HEK293T (cell line): Measurements from ENCODE around the gene PCBP3.

Experiments used
- CTCF ChIA-PET: fragments of 350-600 bp; formaldehyde crosslinking; extraction: SDS; loops from one replicate; lab custom pipeline; 2021; ENCODE audit warnings: antibody characterized with exemption, inconsistent platforms; lab: Yijun Ruan, JAX
- POLR2A ChIA-PET: fragments of 350-600 bp; formaldehyde crosslinking; extraction: SDS; loops from one replicate; lab custom pipeline; 2020; ENCODE audit warnings: antibody characterized with exemption, inconsistent platforms; lab: Yijun Ruan, JAX
- DNase-seq: peaks from one replicate; pipeline ENCODE4 v3.0.0; 2012; ENCODE audit warnings: mixed read lengths; ENCODE audit errors: extremely low spot score
- ARNT ChIP-seq: fragments of 450-650 bp; IDR thresholded peaks from 2 replicates; pipeline ENCODE4 v1.6.1; 2017; ENCODE audit warnings: mild to moderate bottlenecking
- BHLHE40 ChIP-seq: fragments of 450-650 bp; IDR thresholded peaks from 2 replicates; pipeline ENCODE4 v1.6.1; 2016; ENCODE audit warnings: mild to moderate bottlenecking, moderate library complexity, borderline replicate concordance
- CTBP1 ChIP-seq: fragments of 450-650 bp; IDR thresholded peaks from 2 replicates; pipeline ENCODE4 v1.6.1; 2016; ENCODE audit warnings: borderline replicate concordance
- ELF4 ChIP-seq: fragments of 450-650 bp; IDR thresholded peaks from 2 replicates; pipeline ENCODE4 v1.6.1; 2017; ENCODE audit warnings: antibody characterized with exemption
- FOXA1 ChIP-seq: fragments of 450-650 bp; IDR thresholded peaks from 2 replicates; pipeline ENCODE4 v1.6.1; 2016; ENCODE audit warnings: mild to moderate bottlenecking
- FOXK2 ChIP-seq: fragments of 450-650 bp; IDR thresholded peaks from 2 replicates; pipeline ENCODE4 v1.6.1; 2016; ENCODE audit warnings: mild to moderate bottlenecking
- FOXM1 ChIP-seq: fragments of 450-650 bp; IDR thresholded peaks from 2 replicates; pipeline ENCODE4 v1.6.1; 2017; ENCODE audit warnings: mild to moderate bottlenecking, borderline replicate concordance
- HDGF ChIP-seq: fragments of 450-650 bp; IDR thresholded peaks from 2 replicates; pipeline ENCODE4 v1.6.1; 2017; ENCODE audit warnings: antibody characterized with exemption, borderline replicate concordance
- L3MBTL2 ChIP-seq: fragments of 450-650 bp; conservative IDR thresholded peaks from 2 replicates; pipeline ENCODE4 v1.6.1; 2016; ENCODE audit warnings: mild to moderate bottlenecking
- LEF1 ChIP-seq: fragments of 450-650 bp; IDR thresholded peaks from 2 replicates; pipeline ENCODE4 v1.6.1; 2017; ENCODE audit warnings: mild to moderate bottlenecking, borderline replicate concordance
- NFRKB ChIP-seq: fragments of 450-650 bp; IDR thresholded peaks from 2 replicates; pipeline ENCODE4 v1.6.1; 2016; ENCODE audit warnings: mild to moderate bottlenecking, moderate library complexity
- PKNOX1 ChIP-seq: fragments of 450-650 bp; IDR thresholded peaks from 2 replicates; pipeline ENCODE4 v1.6.1; 2016
- SP1 ChIP-seq: fragments of 450-650 bp; IDR thresholded peaks from 2 replicates; pipeline ENCODE4 v1.6.1; 2017
- SUZ12 ChIP-seq: fragments of 450-650 bp; IDR thresholded peaks from 2 replicates; pipeline ENCODE4 v1.6.1; 2016; ENCODE audit warnings: mild to moderate bottlenecking
- TARDBP ChIP-seq: fragments of 450-650 bp; IDR thresholded peaks from 2 replicates; pipeline ENCODE4 v1.6.1; 2016
- ZNF384 ChIP-seq: fragments of 450-650 bp; IDR thresholded peaks from 2 replicates; pipeline ENCODE4 v1.6.1; 2016

Gene PCBP3

DNA sequence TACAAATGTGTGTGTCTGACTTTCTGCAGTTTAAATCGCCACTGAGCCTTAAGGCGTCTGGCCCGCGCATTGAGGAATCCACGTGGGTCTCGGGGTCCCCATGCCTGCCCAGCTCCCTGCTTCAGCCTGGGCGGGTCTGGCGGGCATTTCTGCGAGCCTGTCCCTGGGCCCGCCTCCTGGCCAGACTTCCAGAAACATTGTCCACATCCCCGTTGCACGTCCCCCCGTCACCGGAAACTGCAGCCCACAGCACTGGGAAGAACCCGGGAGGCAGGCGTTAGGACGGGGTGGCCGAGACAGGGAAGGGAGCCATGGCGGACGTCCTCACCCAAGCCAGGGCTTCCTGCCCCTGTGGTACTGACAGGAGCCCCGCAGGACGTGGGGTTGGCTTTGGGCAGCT is 225.0 kb downstream of the PCBP3 start:
- TF ChIP-seq HDGF (no peak), ELF4 (no peak), BHLHE40 (no peak), SUZ12 (no peak), L3MBTL2 (no peak), LEF1 (no peak), FOXA1 (no peak), NFRKB (no peak), ARNT (no peak), CTBP1 (no peak), FOXM1 (no peak), FOXK2 (no peak), ZNF384 (no peak), SP1 (no peak), TARDBP (no peak), PKNOX1 (no peak)
- DNase-seq = no peak
- CTCF ChIA-PET = interaction anchor here (1.6 kb wide), 1 partner anchor 12 kb away, joined by 5 read pairs; no protein-coding TSS in a partner anchor
- POLR2A ChIA-PET = no interaction called here

DNA sequence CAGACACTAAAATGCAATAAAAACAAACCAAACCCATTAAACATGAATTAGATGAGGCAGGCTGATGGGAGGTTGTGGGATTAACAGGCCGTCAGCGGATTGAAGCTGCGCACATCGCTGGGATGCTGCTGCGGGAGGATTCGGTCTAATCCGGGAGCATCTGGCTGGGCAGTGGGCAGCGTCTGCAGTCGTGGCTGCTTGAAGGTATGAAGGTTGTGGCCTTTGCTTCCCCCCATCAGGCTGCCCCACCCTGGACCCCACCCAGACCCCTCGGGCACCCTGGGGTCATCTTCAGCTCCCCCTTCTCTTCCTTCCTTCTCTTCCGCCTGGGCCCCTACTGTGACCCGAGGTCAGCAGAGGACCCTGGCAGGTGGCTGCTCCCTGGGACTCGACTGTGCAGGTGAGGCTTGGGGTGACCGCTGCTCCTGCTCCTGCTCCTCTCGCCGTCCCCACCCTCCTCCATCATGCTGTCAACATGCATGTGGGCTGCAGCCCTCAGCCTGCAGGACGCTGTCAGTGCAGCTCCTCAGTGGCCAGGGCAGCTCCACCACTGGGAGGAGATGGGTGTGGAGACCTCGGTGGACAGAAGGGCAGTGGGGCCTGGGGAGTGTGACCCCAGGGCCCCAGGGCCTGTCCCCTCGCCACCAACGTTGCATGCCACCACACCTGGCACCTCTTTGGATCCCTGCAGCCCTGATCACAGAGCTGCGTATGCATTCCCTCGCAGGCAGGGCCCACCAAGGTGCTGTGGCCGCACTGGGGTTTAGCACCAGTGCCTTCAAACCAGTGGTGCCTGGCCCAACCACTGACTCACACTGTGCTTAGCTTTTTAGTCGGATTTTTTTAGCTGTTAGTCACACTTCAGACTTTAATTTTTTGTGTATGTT is 225.8 kb downstream of the PCBP3 start:
- POLR2A ChIA-PET = no interaction called here
- TF ChIP-seq L3MBTL2 (no peak), SUZ12 (no peak), ELF4 (no peak), ARNT (no peak), SP1 (no peak), TARDBP (no peak), PKNOX1 (no peak), ZNF384 (no peak), FOXA1 (no peak), FOXM1 (no peak), BHLHE40 (no peak), CTBP1 (no peak), LEF1 (no peak), FOXK2 (no peak), HDGF (no peak), NFRKB (no peak)
- DNase-seq = no peak
- CTCF ChIA-PET = interaction anchor here (1.6 kb wide), 1 partner anchor 11 kb away, joined by 5 read pairs; no protein-coding TSS in a partner anchor

DNA sequence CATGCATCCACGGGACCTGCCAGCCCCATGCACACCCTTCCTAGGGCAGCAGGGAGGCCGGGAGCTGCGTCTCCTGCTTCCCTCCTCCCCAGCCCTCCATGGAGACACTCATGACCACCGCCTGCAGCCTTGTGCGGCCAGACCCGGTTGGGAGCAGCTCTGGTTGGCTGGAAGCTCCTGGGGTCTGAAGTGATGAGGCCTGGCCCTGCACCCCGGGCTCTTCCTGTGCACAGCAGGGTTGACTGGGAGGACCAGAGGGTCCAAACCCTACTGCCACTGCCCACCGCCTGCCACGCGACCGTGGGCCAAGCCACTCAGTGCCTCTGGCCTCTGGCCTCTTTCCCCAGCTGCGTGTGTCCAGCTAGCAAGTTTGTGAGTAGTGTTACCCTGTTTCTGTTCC is 226.9 kb downstream of the PCBP3 start:
- POLR2A ChIA-PET = no interaction called here
- CTCF ChIA-PET = no interaction called here
- no peak for DNase-seq
- TF ChIP-seq SUZ12 (no peak), L3MBTL2 (no peak), FOXK2 (no peak), PKNOX1 (no peak), NFRKB (no peak), FOXM1 (no peak), FOXA1 (no peak), BHLHE40 (no peak), CTBP1 (no peak), HDGF (no peak), SP1 (no peak)

- CTCF ChIA-PET = interaction anchor here (1.2 kb wide), 1 partner anchor 10 kb away, joined by 3 read pairs; no protein-coding TSS in a partner anchor
- no peak for DNase-seq
- POLR2A ChIA-PET = no interaction called here
- TF ChIP-seq L3MBTL2 (no peak), TARDBP (no peak), SP1 (no peak), NFRKB (no peak), BHLHE40 (no peak), FOXM1 (no peak), ARNT (no peak), ELF4 (no peak), ZNF384 (no peak), FOXK2 (no peak), PKNOX1 (no peak), HDGF (no peak), SUZ12 (no peak), CTBP1 (no peak), FOXA1 (no peak), LEF1 (no peak)
These were observed 227.5 kb downstream of the PCBP3 start for GRCh38 chr21:45870851-45871615.
